ENCODE data around the gene ZNF462.

DNA sequence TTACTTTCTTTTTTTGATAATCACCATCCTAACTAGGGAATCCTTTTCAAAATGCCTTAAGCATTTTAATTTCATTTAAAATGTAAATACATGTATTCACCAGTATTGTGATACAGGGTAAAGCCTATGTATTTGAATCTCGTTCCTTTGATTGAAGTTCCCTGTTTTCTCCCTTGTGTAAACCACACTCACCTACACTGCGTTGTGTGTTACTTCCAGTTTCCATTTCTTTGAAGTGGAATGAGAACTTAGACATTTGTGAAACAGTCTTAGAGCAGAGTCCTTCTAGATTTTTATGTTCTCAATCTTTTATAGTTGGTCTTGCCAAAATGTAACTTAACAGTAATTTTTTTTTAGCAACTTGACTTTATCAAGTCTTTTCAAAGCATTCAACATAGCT is 101.4 kb downstream of the ZNF462 start:
- TF ChIP-seq, protein P1, sequence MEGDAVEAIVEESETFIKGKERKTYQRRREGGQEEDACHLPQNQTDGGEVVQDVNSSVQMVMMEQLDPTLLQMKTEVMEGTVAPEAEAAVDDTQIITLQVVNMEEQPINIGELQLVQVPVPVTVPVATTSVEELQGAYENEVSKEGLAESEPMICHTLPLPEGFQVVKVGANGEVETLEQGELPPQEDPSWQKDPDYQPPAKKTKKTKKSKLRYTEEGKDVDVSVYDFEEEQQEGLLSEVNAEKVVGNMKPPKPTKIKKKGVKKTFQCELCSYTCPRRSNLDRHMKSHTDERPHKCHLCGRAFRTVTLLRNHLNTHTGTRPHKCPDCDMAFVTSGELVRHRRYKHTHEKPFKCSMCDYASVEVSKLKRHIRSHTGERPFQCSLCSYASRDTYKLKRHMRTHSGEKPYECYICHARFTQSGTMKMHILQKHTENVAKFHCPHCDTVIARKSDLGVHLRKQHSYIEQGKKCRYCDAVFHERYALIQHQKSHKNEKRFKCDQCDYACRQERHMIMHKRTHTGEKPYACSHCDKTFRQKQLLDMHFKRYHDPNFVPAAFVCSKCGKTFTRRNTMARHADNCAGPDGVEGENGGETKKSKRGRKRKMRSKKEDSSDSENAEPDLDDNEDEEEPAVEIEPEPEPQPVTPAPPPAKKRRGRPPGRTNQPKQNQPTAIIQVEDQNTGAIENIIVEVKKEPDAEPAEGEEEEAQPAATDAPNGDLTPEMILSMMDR (IDR thresholded peaks at IDR 0.05): no peak
- no peak for TF ChIP-seq POLR2A (IDR thresholded peaks at IDR 0.05)

Measured in tibial nerve (tissue), 3 donors.